ENCODE measurements around the gene ADNP.

Gene ADNP

DNA sequence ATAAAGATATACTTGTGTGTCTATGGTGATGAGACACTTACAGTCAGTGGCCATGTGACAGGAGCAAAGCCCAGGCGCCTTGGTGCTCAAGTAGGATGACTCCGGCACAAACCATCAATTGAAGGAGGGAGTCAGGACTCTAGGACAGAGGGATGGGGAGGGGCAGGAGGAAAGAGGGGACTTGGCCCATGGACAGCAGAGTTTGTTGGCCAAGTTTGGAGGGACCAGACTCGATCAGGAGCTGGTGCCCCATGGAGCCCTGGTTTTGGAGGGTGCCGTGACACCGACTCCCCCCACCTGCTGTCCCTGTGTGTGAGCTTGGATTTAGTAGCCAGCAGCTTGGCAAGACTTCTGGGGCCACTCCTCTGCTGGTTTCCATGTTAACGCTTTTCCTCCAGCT is 66.1 kb downstream of the ADNP start:
- TF ChIP-seq, protein P1, sequence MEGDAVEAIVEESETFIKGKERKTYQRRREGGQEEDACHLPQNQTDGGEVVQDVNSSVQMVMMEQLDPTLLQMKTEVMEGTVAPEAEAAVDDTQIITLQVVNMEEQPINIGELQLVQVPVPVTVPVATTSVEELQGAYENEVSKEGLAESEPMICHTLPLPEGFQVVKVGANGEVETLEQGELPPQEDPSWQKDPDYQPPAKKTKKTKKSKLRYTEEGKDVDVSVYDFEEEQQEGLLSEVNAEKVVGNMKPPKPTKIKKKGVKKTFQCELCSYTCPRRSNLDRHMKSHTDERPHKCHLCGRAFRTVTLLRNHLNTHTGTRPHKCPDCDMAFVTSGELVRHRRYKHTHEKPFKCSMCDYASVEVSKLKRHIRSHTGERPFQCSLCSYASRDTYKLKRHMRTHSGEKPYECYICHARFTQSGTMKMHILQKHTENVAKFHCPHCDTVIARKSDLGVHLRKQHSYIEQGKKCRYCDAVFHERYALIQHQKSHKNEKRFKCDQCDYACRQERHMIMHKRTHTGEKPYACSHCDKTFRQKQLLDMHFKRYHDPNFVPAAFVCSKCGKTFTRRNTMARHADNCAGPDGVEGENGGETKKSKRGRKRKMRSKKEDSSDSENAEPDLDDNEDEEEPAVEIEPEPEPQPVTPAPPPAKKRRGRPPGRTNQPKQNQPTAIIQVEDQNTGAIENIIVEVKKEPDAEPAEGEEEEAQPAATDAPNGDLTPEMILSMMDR (IDR thresholded peaks at IDR 0.05) = no peak

GRCh38 chr20:50862546-50862945 is 68.7 kb downstream of the ADNP start:
- TF ChIP-seq, protein P1 (IDR thresholded peaks at IDR 0.05) = no peak

- TF ChIP-seq, protein P1 (IDR thresholded peaks at IDR 0.05) = no peak
These were observed 70.2 kb downstream of the ADNP start for GRCh38 chr20:50861012-50861411.

- TF ChIP-seq, protein P1 (IDR thresholded peaks at IDR 0.05) = no peak
These were observed 72.1 kb downstream of the ADNP start for GRCh38 chr20:50859161-50859560.

- TF ChIP-seq, protein P1 (IDR thresholded peaks at IDR 0.05) = no peak
These were observed 72.7 kb downstream of the ADNP start for GRCh38 chr20:50858525-50858924.

GRCh38 chr20:50857348-50857747 is 73.9 kb downstream of the ADNP start:
- TF ChIP-seq, protein P1 (IDR thresholded peaks at IDR 0.05) = no peak

DNA sequence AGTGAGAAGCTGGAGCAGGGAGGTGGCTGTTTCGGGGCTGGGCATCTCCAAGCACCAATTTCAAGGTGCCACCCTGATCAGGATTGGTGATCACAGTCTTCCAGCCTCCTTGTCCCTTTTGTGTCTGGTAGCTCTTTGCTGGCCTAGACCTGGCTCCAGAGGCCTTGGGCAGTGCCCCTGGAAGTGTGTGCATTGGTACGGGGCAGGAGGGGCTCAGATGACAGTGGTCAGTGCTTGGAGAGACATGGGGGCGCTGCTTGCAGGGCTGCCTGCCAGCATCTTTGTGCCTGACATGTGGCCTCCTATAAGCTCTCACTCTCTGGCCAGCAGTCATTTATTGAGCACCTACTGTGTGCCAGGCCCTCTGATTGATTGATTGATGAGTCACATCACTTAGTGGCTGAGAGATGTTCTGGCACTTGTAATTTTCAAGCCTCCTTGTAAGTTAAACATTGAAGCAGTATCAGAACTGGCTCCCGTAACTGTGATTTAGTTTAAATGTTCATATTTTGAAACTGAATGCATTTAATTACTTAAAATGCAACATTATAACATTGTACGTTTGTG is 74.7 kb downstream of the ADNP start:
- TF ChIP-seq, protein P1 (IDR thresholded peaks at IDR 0.05) = no peak

All from LNCAP (cell line).